Esophagus muscularis mucosa (tissue), 4 donors: Measurements from ENCODE around the gene OSBPL1A.

ENCODE experiments used
- CTCF ChIP-seq, 3 experiments: fragments of 200-600 bp in 2 of 3; fragments of 450-650 bp in 1 of 3; sonication (generic) in 2 of 3; IDR thresholded peaks; one replicate each; pipeline ENCODE4 v1.5.1; 2017 to 2019; ENCODE audit warnings: antibody characterized with exemption in 3 of 3, mild to moderate bottlenecking in 2 of 3, moderate library complexity in 1 of 3
- EP300 ChIP-seq: sonication (generic); formaldehyde crosslinking; IDR thresholded peaks from one replicate; pipeline ENCODE4 v1.6.1; 2017; ENCODE audit warnings: antibody characterized with exemption
- POLR2A ChIP-seq: fragments of 450-650 bp; IDR thresholded peaks from one replicate; pipeline ENCODE4 v1.6.1; 2017; ENCODE audit warnings: antibody characterized with exemption, moderate library complexity, mild to moderate bottlenecking, low read depth
- POLR2AphosphoS5 ChIP-seq, 2 donors: sonication (generic); formaldehyde crosslinking; IDR thresholded peaks; one replicate each; pipeline ENCODE4 v1.6.1; 2017; ENCODE audit warnings: antibody characterized with exemption in 2 of 2

DNA sequence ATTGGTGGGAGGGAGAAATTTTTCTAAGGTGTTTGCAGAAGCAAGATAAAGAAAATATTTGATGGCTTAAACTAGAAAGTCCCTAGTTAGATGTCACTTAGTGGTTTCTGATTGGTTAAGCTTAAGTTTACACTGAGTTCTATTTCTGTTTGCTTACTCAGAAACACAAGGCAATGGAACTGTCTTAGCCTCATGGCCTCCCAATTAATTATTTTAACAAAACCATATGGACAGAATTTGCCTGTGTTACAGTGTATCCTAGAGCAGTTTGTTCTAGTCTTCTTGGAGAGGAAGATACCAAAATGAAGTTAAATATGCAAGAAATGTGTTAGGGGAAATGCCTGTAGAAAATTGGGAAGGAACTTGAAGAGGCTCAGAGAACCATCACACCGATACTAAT is 24.2 kb upstream of the OSBPL1A start:
- TF ChIP-seq POLR2A, result no peak
- no peak for TF ChIP-seq CTCF (IDR thresholded peaks at IDR 0.05)
- TF ChIP-seq POLR2AphosphoS5 (IDR thresholded peaks at IDR 0.05), result no peak
- TF ChIP-seq EP300, result no peak
